Skeletal muscle satellite cell (primary cell): ENCODE measurements around the gene ABHD1. TPM values are rescaled to one million over a fixed set of nuclear protein-coding genes. Genes with fewer than 3 reads are reported as not detected.
A peak's percentile ranks its signal among the peaks of the same experiment; 100 is the strongest.
"Not testable (repeated sequence)": the region's sequence is repeated elsewhere in the genome, so short reads cannot be mapped to it uniquely, and the experiment has no call there.

Experiments used
- H3K27me3 ChIP-seq: 2 replicates; pipeline ENCODE4 v1.7.0; 2013; ENCODE audit warnings: low read length; ENCODE audit not compliant: control insufficient read depth, insufficient read depth
- H3K36me3 ChIP-seq: 2 replicates; pipeline ENCODE4 v1.7.0; 2013; ENCODE audit warnings: mild to moderate bottlenecking, control low read depth, low read length; ENCODE audit not compliant: insufficient read depth
- H3K4me1 ChIP-seq: 2 replicates; pipeline ENCODE4 v1.7.0; 2013; ENCODE audit warnings: low read length; ENCODE audit not compliant: control insufficient read depth, insufficient read depth
- H3K4me2 ChIP-seq: 2 replicates; pipeline ENCODE4 v1.7.0; 2013; ENCODE audit warnings: mild to moderate bottlenecking, low read length
- H3K4me3 ChIP-seq: 2 replicates; pipeline ENCODE4 v1.7.0; 2013; ENCODE audit warnings: low read length
- H3K9ac ChIP-seq: 2 replicates; pipeline ENCODE4 v1.7.0; 2013; ENCODE audit warnings: mild to moderate bottlenecking, low read depth, low read length, moderate library complexity
- H3K9me3 ChIP-seq: replicated peaks from 2 replicates; pipeline ENCODE4 v1.7.0; 2013; ENCODE audit warnings: mild to moderate bottlenecking, control low read depth, low read length
- total RNA-seq: library from RNA; depleted of rRNA; stranded (reverse); fragments of >200 nt; gene quantifications from 2 replicates; pipeline ENCODE4 v1.2.3, GENCODE V29; 2012; rRNA removed

ABHD1 gene
- total RNA-seq, result under 0.01 TPM in 1 of 2 replicates, not detected in the other

GRCh38 chr2:27123302-27124150 lies at the start of gene ABHD1:
Gene ABHD1, plus strand, starts transcription at chr2:27123815. Its CDS starts 134 bp downstream, at chr2:27123949.
- H3K4me1 ChIP-seq, result peaks cover 11% of the 10 kb centered on the region
- H3K4me2 ChIP-seq, result peak within 1 kb of the TSS; percentile 87
- no peaks in the 10 kb centered on the region for H3K9me3 ChIP-seq
- H3K4me3 ChIP-seq, result peak within 1 kb of the TSS; percentile 80
- no peaks in the 10 kb centered on the region for H3K36me3 ChIP-seq
- H3K27me3 ChIP-seq, result peaks cover 39% of the 10 kb centered on the region
- peak within 1 kb of the TSS; percentile 50 for H3K9ac ChIP-seq

DNA sequence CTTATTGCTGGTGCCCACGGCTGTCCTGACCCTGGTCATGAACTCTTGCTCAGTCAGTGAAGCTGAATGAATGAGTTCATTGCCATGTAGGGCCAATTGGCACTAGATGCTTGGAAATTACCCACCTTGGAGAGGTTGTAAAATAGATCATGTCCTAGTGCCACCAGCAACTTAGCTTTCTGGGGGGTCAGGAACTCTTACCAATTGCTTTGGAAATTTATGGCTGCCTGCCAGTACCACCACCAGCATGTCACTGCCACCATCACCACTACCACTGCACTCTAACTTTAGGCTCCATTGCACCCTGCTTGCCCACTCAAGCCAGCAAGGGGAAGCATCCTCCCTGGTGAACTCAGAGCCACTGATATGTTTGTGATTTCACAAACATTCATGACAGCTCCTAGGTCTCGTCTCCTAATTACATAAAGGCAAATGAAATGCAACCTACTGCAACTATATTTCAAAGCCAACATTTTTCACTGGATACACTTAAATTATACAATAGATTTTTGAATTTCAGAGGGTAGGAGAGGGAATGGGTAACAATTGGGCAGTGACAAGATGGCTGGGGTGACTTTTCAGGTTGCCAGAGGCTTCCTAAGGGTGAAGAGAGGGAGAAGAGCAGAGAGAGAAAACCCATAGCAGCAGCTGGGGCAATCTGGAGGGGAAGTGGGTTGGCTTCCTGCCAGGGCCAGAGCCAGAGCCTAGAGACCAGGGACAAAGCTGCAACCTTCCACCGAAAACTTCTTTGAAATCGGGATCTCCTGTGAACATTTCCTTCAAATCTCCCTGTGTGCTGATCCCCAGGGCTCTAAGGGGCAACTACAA lies 48.7 kb upstream of the ABHD1 start:
- Histone ChIP-seq H3K9ac (no peak overlapping the region), H3K4me1 (peaks cover 45% of the 10 kb centered on the region), H3K36me3 (peaks cover under 1% of the 10 kb centered on the region), H3K4me3 (no peak overlapping the region), H3K27me3 (no peaks in the 10 kb centered on the region), H3K4me2 (no peak overlapping the region), H3K9me3 (no peaks in the 10 kb centered on the region)

GRCh38 chr2:27075566-27075871 lies 48.1 kb upstream of the ABHD1 start:
- H3K4me1 ChIP-seq, result peaks cover 45% of the 10 kb centered on the region
- not testable (repeated sequence) for H3K9ac ChIP-seq, H3K4me2 ChIP-seq, H3K27me3 ChIP-seq, H3K9me3 ChIP-seq, H3K36me3 ChIP-seq, H3K4me3 ChIP-seq

- no peaks in the 10 kb centered on the region for H3K36me3 ChIP-seq
- H3K9me3 ChIP-seq, result no peaks in the 10 kb centered on the region
- peaks cover 51% of the 10 kb centered on the region for H3K4me1 ChIP-seq
- H3K27me3 ChIP-seq, result no peaks in the 10 kb centered on the region
- H3K4me2 ChIP-seq, result no peak overlapping the region
- no peak overlapping the region for H3K9ac ChIP-seq
- no peak overlapping the region for H3K4me3 ChIP-seq
Measured at GRCh38 chr2:27076323-27076722, 47.3 kb upstream of the ABHD1 start.

DNA sequence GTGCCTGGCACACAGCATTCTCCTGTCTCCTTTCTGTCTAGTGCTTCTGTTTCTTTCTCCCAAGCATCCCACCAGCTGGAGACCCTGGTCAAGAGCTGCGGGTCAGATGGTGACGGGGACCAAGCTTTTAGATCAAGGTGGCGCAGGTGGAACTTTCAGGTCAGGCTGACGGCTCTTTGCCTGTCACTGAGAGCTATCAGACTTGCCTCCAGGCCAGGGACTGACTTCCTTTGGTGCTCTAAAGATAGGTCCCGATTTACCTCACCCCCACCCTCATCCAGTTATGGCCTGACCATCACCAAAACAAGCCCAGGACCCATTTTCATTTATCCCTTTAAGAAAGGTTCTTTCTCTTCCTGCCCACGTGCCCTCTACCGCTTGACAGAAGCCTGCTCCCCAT lies 46.4 kb upstream of the ABHD1 start:
- no peaks in the 10 kb centered on the region for H3K9me3 ChIP-seq
- H3K4me1 ChIP-seq, result peaks cover 56% of the 10 kb centered on the region
- no peak overlapping the region for H3K4me3 ChIP-seq
- H3K36me3 ChIP-seq, result peaks cover 4% of the 10 kb centered on the region
- no peak overlapping the region for H3K9ac ChIP-seq
- no peak overlapping the region for H3K4me2 ChIP-seq
- no peaks in the 10 kb centered on the region for H3K27me3 ChIP-seq

DNA sequence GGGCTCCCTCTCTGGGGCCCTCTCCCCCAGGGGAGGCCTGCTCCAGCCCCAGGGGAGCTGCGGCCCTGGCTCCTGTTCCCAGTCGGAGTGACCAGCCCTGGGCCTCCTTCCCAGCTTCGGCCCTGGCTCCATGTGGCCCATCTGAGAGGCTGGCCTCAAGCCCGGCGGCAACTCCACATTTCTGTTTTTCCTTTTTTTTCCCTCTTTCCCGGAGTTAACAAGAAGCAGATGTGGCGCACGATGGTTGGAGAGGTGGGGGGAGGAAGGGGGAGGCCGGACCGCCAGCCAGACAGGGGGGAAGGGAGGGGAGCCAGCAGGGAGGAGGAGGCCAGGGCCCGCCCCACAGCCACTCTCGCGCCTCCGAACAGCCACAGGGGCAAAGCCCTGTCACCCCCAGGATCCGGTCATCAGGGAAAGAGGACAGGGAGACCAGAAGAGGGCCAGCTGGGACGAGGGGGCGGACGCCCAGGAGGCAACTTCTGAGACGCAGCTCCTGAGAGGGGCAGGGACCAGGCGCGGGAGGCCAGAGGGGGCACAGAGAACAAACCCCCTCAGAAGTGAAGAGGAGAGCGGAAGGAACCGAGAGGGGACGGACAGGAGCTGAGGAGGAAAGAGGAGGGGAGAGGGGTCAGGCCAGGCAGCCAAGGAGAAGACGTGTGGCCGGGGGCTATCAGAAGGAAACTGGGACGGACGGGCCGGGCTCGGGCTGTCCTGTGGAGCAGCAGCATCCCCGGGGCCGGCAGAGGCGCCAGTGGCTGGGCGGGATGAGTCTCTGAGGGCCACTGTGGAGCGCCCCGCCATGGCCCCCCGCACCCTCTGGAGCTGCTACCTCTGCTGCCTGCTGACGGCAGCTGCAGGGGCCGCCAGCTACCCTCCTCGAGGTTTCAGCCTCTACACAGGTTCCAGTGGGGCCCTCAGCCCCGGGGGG lies 45.1 kb upstream of the ABHD1 start, which contains the start of gene EMILIN1:
EMILIN1 (plus strand) TSS at position 349 of the 928 bp plus-strand sequence; CDS start at position 800, 451 bp downstream.
- H3K9me3 ChIP-seq, result no peaks in the 10 kb centered on the region
- H3K4me3 ChIP-seq, result peak within 1 kb of the TSS; percentile 76
- peaks cover 8% of the 10 kb centered on the region for H3K36me3 ChIP-seq
- peaks cover 63% of the 10 kb centered on the region for H3K4me1 ChIP-seq
- H3K9ac ChIP-seq, result peak within 1 kb of the TSS; percentile 86
- H3K4me2 ChIP-seq, result peak within 1 kb of the TSS; percentile 91
- no peaks in the 10 kb centered on the region for H3K27me3 ChIP-seq

- no peaks in the 10 kb centered on the region for H3K9me3 ChIP-seq
- H3K9ac ChIP-seq, result peak overlapping the region; percentile 86
- no peaks in the 10 kb centered on the region for H3K27me3 ChIP-seq
- H3K4me3 ChIP-seq, result peak overlapping the region; percentile 76
- peak overlapping the region; percentile 91 for H3K4me2 ChIP-seq
- peaks cover 63% of the 10 kb centered on the region for H3K4me1 ChIP-seq
- H3K36me3 ChIP-seq, result peaks cover 10% of the 10 kb centered on the region
Measured at GRCh38 chr2:27079233-27080139, 44.1 kb upstream of the ABHD1 start.

DNA sequence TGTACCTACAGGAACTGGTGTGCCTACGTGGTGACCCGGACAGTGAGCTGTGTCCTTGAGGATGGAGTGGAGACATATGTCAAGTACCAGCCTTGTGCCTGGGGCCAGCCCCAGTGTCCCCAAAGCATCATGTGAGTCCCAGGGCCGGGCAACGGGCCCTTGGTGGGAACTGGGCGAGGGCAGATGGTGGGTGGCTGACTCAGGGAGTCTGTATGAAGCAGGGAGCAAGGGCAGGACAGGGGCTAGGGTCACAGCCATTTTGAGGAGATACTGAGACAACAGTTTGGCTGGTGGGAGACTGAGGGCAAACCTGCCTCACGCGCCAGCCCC lies 43.5 kb upstream of the ABHD1 start:
- H3K4me3 ChIP-seq, result peak overlapping the region; percentile 76
- H3K36me3 ChIP-seq, result peaks cover 10% of the 10 kb centered on the region
- no peaks in the 10 kb centered on the region for H3K27me3 ChIP-seq
- H3K4me1 ChIP-seq, result peaks cover 58% of the 10 kb centered on the region
- no peaks in the 10 kb centered on the region for H3K9me3 ChIP-seq
- peak overlapping the region; percentile 86 for H3K9ac ChIP-seq
- peak overlapping the region; percentile 91 for H3K4me2 ChIP-seq

- Histone ChIP-seq H3K36me3 (peaks cover 10% of the 10 kb centered on the region), H3K4me1 (peaks cover 59% of the 10 kb centered on the region), H3K9me3 (no peaks in the 10 kb centered on the region), H3K27me3 (no peaks in the 10 kb centered on the region), H3K4me2 (peak overlapping the region; percentile 91), H3K9ac (peak overlapping the region; percentile 86), H3K4me3 (peak overlapping the region; percentile 76)
Measured at GRCh38 chr2:27080603-27080936, 43.0 kb upstream of the ABHD1 start.

- peaks cover 10% of the 10 kb centered on the region for H3K36me3 ChIP-seq
- peak overlapping the region; percentile 41 for H3K4me3 ChIP-seq
- H3K27me3 ChIP-seq, result no peaks in the 10 kb centered on the region
- H3K9me3 ChIP-seq, result no peaks in the 10 kb centered on the region
- peak overlapping the region; percentile 55 for H3K9ac ChIP-seq
- peak overlapping the region; percentile 91 for H3K4me2 ChIP-seq
- peaks cover 72% of the 10 kb centered on the region for H3K4me1 ChIP-seq
Measured at GRCh38 chr2:27081984-27082772, 41.4 kb upstream of the ABHD1 start.
